Measurements from ENCODE around the gene LLPH.

The LLPH gene

DNA sequence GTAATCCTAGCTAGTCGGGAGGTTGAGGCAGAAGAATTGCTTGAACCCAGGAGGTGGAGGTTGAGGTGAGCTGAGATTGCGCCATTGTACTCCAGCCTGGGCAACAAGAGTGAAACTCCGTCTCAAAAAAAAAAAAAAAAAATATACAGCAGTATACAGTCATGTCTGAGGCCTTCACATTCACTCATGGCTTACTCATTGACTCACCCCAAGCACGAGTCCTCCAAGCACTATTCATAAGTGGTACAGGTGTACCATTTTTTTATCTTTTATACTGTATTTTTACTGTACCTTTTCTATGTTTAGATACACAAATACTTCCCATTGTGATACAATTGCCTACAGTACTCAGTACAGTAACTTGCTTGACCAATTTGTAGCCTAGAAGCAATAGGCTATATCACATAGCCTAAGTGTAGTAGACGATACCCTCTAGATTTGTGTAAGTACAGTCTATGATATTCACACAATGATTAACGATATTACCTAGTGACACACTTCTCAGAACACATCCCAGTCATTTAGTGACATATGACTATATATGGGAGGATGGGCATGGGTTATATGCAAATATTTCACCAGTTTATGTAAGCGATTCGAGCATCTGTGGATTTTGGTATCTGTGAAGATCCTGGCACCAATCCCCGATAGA lies 12.2 kb downstream of the LLPH start:
- no peak for DNase-seq (ENCODE audit: low read depth, low spot score)
- H3K4me3 ChIP-seq (ENCODE audit: low read depth, low read length): no peak overlapping the region
- TF ChIP-seq, protein P1, sequence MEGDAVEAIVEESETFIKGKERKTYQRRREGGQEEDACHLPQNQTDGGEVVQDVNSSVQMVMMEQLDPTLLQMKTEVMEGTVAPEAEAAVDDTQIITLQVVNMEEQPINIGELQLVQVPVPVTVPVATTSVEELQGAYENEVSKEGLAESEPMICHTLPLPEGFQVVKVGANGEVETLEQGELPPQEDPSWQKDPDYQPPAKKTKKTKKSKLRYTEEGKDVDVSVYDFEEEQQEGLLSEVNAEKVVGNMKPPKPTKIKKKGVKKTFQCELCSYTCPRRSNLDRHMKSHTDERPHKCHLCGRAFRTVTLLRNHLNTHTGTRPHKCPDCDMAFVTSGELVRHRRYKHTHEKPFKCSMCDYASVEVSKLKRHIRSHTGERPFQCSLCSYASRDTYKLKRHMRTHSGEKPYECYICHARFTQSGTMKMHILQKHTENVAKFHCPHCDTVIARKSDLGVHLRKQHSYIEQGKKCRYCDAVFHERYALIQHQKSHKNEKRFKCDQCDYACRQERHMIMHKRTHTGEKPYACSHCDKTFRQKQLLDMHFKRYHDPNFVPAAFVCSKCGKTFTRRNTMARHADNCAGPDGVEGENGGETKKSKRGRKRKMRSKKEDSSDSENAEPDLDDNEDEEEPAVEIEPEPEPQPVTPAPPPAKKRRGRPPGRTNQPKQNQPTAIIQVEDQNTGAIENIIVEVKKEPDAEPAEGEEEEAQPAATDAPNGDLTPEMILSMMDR (IDR thresholded peaks at IDR 0.05; ENCODE audit: low read depth, low read length): no peak
- in situ Hi-C loops (cut with HindIII; ENCODE audit: low sequenced_read_pairs): no loop called here

DNA sequence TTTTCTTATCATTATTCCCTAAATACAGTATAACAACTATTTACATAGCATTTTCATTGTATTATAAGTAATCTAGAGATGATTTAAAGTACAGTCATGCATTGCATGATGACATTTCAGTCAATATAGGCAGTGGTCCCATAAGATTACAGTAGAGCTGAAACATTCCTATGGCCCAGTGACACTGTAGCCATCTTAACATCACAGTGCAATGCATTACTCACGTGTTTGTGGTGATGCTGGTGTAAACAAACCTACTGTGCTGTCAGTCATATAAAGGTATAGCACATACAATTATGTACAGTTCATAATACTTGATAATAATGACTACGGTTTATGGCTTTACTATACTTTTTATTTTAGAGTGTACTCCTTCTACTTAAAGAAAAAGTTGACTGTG lies 13.3 kb downstream of the LLPH start:
- H3K4me3 ChIP-seq (ENCODE audit: low read depth, low read length): no peak overlapping the region
- no peak for DNase-seq (ENCODE audit: low read depth, low spot score)
- TF ChIP-seq, protein P1 (IDR thresholded peaks at IDR 0.05; ENCODE audit: low read depth, low read length): no peak
- in situ Hi-C loops (cut with HindIII; ENCODE audit: low sequenced_read_pairs): no loop called here

DNA sequence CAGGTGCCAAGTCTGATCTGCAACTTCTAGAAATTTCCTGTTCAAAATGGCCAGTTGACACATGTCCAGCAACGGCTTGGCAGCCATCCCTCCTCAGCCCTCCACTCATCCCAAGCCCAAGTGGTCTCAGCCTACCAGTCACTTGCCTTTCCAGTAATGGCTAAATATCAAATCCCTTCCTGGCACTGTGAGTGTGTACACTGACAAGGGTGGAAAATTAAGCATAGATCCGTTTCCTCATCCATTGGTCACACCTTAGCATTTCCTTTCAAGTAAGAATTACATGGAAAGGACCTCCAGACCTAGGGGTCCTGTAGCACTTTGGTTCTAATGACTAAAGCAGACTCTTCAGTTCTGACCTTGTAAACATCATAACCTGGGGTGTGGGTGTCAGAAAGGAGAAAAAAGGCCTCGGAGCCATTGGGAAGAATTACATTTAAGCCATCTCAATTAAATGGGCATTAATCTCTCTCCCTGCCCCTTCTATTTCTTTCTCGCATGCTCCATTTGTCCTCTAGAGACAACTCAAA lies 15.4 kb downstream of the LLPH start:
- TF ChIP-seq, protein P1 (IDR thresholded peaks at IDR 0.05; ENCODE audit: low read depth, low read length): no peak
- no peak for DNase-seq (ENCODE audit: low read depth, low spot score)
- H3K4me3 ChIP-seq (ENCODE audit: low read depth, low read length): no peak overlapping the region
- in situ Hi-C loops (cut with HindIII; ENCODE audit: low sequenced_read_pairs): no loop called here

DNA sequence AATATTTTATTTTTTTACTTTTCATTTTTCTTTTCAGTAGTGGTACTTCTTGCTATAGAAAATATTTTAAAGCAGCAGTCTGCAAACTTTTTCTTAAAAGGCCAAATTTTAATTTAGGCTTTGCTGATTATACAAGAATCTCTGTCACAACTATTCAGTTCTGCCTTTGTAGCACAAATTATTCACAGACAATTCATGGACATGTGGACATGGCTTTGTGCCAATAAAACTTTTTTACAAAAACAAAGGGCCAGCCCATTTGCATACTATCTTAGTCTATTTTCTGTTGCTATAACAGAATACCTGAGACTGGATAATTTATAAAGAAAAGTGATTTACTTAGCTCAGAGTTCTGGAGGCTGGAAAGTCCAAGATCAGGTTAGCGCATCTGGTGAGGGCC lies 17.1 kb downstream of the LLPH start:
- DNase-seq (ENCODE audit: low read depth, low spot score): no peak
- in situ Hi-C loops (cut with HindIII; ENCODE audit: low sequenced_read_pairs): no loop called here
- no peak overlapping the region for H3K4me3 ChIP-seq (ENCODE audit: low read depth, low read length)
- TF ChIP-seq, protein P1 (IDR thresholded peaks at IDR 0.05; ENCODE audit: low read depth, low read length): no peak

DNA sequence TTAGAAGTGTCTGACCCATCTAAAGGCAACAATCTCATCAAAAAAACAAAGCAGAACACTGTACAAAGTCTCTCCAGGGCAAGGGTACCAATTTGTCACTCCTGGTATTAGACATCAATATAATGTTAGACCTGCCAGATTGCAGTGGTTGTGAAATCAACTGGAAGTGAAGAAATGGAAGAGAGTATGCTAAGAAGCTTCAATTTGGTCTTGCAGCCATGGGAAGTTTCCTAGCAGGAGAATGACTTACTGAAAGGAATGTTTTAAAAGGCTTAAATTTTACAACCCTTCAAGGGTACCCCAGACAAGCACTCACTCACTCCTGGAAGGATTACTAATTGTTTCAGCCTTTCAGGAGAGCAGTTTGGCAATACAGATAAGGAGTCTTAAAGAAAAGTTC lies 18.9 kb downstream of the LLPH start:
- in situ Hi-C loops (cut with HindIII; ENCODE audit: low sequenced_read_pairs): no loop called here
- no peak overlapping the region for H3K4me3 ChIP-seq (ENCODE audit: low read depth, low read length)
- no peak for DNase-seq (ENCODE audit: low read depth, low spot score)
- TF ChIP-seq, protein P1 (IDR thresholded peaks at IDR 0.05; ENCODE audit: low read depth, low read length): no peak

DNA sequence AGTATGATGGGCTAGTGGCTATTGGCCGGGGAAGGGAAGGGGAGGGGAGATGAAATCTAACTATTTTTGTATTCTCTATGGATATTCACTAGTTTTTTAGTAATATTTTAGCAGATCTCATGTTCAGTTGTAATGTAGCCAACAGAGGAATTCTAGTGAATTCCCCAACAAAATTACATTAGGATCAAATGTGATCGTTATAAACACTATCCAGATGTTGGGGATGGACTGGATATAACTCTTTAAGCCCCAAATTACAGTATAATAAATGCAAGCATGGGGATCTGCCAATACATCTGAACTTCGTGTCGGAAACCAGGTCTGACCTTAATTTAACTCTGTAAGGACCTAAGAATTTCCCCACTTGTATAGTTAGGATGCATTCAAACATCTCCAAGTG lies 21.5 kb downstream of the LLPH start:
- in situ Hi-C loops (cut with HindIII; ENCODE audit: low sequenced_read_pairs): no loop called here
- H3K4me3 ChIP-seq (ENCODE audit: low read depth, low read length): no peak overlapping the region
- no peak for DNase-seq (ENCODE audit: low read depth, low spot score)
- TF ChIP-seq, protein P1 (IDR thresholded peaks at IDR 0.05; ENCODE audit: low read depth, low read length): no peak
